OCI-M2 (cell line): ENCODE measurements around the gene NRIP3.

ENCODE experiments used
- DNase-seq: peaks from one replicate; lab custom pipeline; 2025; ENCODE audit not compliant: unreplicated experiment; lab: John Stamatoyannopoulos, UW

Gene NRIP3

GRCh38 chr11:8933931-8934330 is 69.9 kb downstream of the NRIP3 start:
- DNase-seq: no peak

- DNase-seq: no peak
Observed at GRCh38 chr11:8932564-8933180, 71.1 kb downstream of the NRIP3 start, which contains the start of gene C11orf16. TSS of gene C11orf16 (minus strand) at chr11:8932947. CDS start at chr11:8932308, 639 bp downstream.
